PC-3 (cell line): ENCODE measurements around the gene PRLH. TPM values are rescaled to one million over a fixed set of nuclear protein-coding genes. Genes with fewer than 3 reads are reported as not detected.

Source experiments
- ATAC-seq: fragments of 200-7000 bp; cut with Tn5 transposase; 2 replicates; pipeline ENCODE4 v1.9.1; 2020; ENCODE audit warnings: mild to moderate bottlenecking, moderate library complexity
- BruUV-seq: library from RNA; stranded (reverse); fragments of 400-500 nt; replicated peaks from 2 replicates; lab custom pipeline; 2021; lab: Mats Ljungman, UMichigan
- CTCF ChIA-PET: fragments of 300-600 bp; sonication (Branson Sonifier 250); formaldehyde crosslinking; loops from one replicate; lab custom pipeline; 2022; ENCODE audit warnings: antibody characterized with exemption; lab: Charles Lee
- POLR2A ChIA-PET: fragments of 300-600 bp; sonication (Branson Sonifier 250); formaldehyde crosslinking; loops from one replicate; lab custom pipeline; 2022; ENCODE audit warnings: antibody characterized with exemption; ENCODE audit not compliant: unreplicated experiment; lab: Charles Lee
- DNase-seq: peaks from one replicate; pipeline ENCODE4 v3.0.0-alpha.2; 2015
- H2AFZ ChIP-seq: fragments of 300-600 bp; sonication (generic); 2 replicates; pipeline ENCODE4 v1.6.0; 2016; ENCODE audit warnings: antibody characterized with exemption, low read length
- H3F3A ChIP-seq: fragments of 300-600 bp; sonication (generic); one replicate; pipeline ENCODE4 v1.6.0; 2017; ENCODE audit warnings: antibody characterized with exemption, low read length, control low read depth, mild to moderate bottlenecking; ENCODE audit not compliant: unreplicated experiment
- H3K27ac ChIP-seq: fragments of 300-600 bp; sonication (generic); 2 replicates; pipeline ENCODE4 v1.5.1; 2016; ENCODE audit warnings: mild to moderate bottlenecking, low read length
- H3K27me3 ChIP-seq: fragments of 300-600 bp; sonication (generic); 2 replicates; pipeline ENCODE4 v1.6.1; 2016; ENCODE audit warnings: low read length, mixed read lengths
- H3K36me3 ChIP-seq: fragments of 300-600 bp; sonication (generic); 2 replicates; pipeline ENCODE4 v1.6.1; 2016; ENCODE audit warnings: low read depth, mixed run types, low read length, mixed read lengths
- H3K4me1 ChIP-seq: fragments of 300-600 bp; sonication (generic); 2 replicates; pipeline ENCODE4 v1.5.1; 2016; ENCODE audit warnings: low read length; ENCODE audit not compliant: insufficient read depth
- H3K4me2 ChIP-seq: fragments of 300-600 bp; sonication (generic); 2 replicates; pipeline ENCODE4 v1.6.0; 2016; ENCODE audit warnings: low read length
- H3K4me3 ChIP-seq: fragments of 300-600 bp; sonication (generic); 2 replicates; pipeline ENCODE4 v1.5.1; 2016; ENCODE audit warnings: mild to moderate bottlenecking, low read length, mixed read lengths
- H3K79me2 ChIP-seq: fragments of 300-600 bp; sonication (generic); 2 replicates; pipeline ENCODE4 v1.6.1; 2017; ENCODE audit warnings: low read length, mixed read lengths
- H3K9ac ChIP-seq: fragments of 300-600 bp; sonication (generic); 2 replicates; pipeline ENCODE4 v1.6.0; 2016; ENCODE audit warnings: mild to moderate bottlenecking, low read length
- H3K9me2 ChIP-seq: fragments of 300-600 bp; sonication (generic); replicated peaks from 2 replicates; pipeline ENCODE4 v1.6.1; 2016; ENCODE audit warnings: mixed run types, low read length, mixed read lengths
- H3K9me3 ChIP-seq: fragments of 300-600 bp; sonication (generic); 2 replicates; pipeline ENCODE4 v1.6.1; 2016; ENCODE audit warnings: low read length, mixed read lengths
- H4K20me1 ChIP-seq: fragments of 300-600 bp; sonication (generic); 2 replicates; pipeline ENCODE4 v1.6.1; 2016; ENCODE audit warnings: low read length, mixed read lengths
- EZH2 ChIP-seq: fragments of 300-600 bp; sonication (generic); IDR thresholded peaks from one replicate; pipeline ENCODE4 v1.6.1; 2017; ENCODE audit warnings: antibody characterized with exemption, mild to moderate bottlenecking, low read length; ENCODE audit not compliant: unreplicated experiment
- EZH2phosphoT487 ChIP-seq: fragments of 300-600 bp; sonication (generic); IDR thresholded peaks from 2 replicates; pipeline ENCODE4 v1.6.1; 2018; ENCODE audit warnings: mild to moderate bottlenecking, antibody characterized with exemption, low read length, borderline replicate concordance
- intact Hi-C: fragments of 100-400 bp; cut with micrococcal nuclease; formaldehyde crosslinking; loops from 2 replicates; pipeline ENCODE4 v1.9.0; 2023
- total RNA-seq: library from RNA; depleted of rRNA; stranded (reverse); fragments of >200 nt; gene quantifications from 2 replicates; pipeline ENCODE4 v1.2.3, GENCODE V29; 2014
- TF ChIP-seq, protein P1 (sequence below): fragments of 300-600 bp; sonication (generic); conservative IDR thresholded peaks from 2 replicates; pipeline ENCODE4 v1.5.1; 2017; ENCODE audit warnings: antibody characterized with exemption, low read depth, mild to moderate bottlenecking, low read length

PRLH gene
- total RNA-seq, 1 experiment from 2014 or later: not detected

DNA sequence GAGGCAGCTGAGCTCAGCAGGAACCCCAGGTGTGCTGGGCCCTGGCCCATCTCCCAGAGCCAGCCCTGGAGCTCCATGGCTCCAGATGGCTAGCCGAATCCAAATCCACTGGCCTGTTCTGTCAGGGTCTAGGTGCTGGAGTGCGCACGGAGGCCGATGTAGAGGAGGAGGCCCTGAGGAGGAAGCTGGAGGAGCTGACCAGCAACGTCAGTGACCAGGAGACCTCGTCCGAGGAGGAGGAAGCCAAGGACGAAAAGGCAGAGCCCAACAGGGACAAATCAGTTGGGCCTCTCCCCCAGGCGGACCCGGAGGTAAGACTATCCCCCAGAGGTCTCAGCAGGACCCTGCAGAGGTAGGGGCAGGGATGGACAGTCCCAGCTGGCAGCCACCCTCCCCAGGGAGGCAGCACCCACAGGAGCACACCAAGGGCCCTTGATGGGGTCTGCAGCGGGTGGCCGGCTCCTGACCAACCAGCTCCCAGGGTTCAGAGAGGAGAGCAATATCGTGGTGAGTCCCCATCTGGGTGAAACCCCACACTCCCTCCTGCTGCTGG is 26.1 kb upstream of the PRLH start:
- ATAC-seq (peak; percentile 6), DNase-seq (no peak)
- BruUV-seq: no TSS peak
- H3K4me2 ChIP-seq: no peak overlapping the region
- intact Hi-C loops: no loop called here
- no peaks in the 10 kb centered on the region for H4K20me1 ChIP-seq
- no peaks in the 10 kb centered on the region for H3F3A ChIP-seq
- H3K4me3 ChIP-seq: no peak overlapping the region
- no peaks in the 10 kb centered on the region for H3K9me3 ChIP-seq
- H3K9me2 ChIP-seq: no peaks in the 10 kb centered on the region
- CTCF ChIA-PET: interaction anchor here (0.7 to 1.5 kb wide), 2 partner anchors 31 to 69 kb away, joined by 3 to 4 read pairs; no protein-coding TSS in a partner anchor
- TF ChIP-seq EZH2phosphoT487 (no peak), EZH2 (no peak)
- TF ChIP-seq, protein P1, sequence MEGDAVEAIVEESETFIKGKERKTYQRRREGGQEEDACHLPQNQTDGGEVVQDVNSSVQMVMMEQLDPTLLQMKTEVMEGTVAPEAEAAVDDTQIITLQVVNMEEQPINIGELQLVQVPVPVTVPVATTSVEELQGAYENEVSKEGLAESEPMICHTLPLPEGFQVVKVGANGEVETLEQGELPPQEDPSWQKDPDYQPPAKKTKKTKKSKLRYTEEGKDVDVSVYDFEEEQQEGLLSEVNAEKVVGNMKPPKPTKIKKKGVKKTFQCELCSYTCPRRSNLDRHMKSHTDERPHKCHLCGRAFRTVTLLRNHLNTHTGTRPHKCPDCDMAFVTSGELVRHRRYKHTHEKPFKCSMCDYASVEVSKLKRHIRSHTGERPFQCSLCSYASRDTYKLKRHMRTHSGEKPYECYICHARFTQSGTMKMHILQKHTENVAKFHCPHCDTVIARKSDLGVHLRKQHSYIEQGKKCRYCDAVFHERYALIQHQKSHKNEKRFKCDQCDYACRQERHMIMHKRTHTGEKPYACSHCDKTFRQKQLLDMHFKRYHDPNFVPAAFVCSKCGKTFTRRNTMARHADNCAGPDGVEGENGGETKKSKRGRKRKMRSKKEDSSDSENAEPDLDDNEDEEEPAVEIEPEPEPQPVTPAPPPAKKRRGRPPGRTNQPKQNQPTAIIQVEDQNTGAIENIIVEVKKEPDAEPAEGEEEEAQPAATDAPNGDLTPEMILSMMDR: no peak
- no peaks in the 10 kb centered on the region for H3K4me1 ChIP-seq
- no peak overlapping the region for H2AFZ ChIP-seq
- peaks cover 32% of the 10 kb centered on the region for H3K36me3 ChIP-seq
- no peaks in the 10 kb centered on the region for H3K27me3 ChIP-seq
- no peak overlapping the region for H3K27ac ChIP-seq
- POLR2A ChIA-PET: no interaction called here
- H3K79me2 ChIP-seq: no peaks in the 10 kb centered on the region
- no peak overlapping the region for H3K9ac ChIP-seq

DNA sequence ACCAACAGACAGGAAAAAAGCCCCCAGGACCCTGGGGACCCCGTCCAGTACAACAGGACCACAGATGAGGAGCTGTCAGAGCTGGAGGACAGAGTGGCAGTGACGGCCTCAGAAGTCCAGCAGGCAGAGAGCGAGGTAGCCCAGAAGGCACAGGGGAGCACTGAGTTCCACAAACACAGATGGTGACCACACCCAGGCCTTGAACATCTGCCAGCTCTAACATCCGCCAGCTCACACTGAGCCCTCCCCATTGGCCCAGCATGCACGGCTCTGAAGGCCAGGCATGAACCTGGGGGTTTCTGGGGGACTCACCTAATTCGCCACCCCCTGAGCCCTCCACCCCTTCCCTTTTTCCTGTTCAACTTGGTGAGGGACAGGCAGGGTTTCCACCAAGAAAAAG is 25.6 kb upstream of the PRLH start:
- Histone ChIP-seq H3F3A (no peaks in the 10 kb centered on the region), H3K79me2 (no peaks in the 10 kb centered on the region), H3K27me3 (no peaks in the 10 kb centered on the region), H3K9ac (no peak overlapping the region), H3K4me2 (no peak overlapping the region), H3K4me1 (no peaks in the 10 kb centered on the region), H3K9me3 (no peaks in the 10 kb centered on the region), H3K27ac (no peak overlapping the region), H3K4me3 (no peak overlapping the region), H2AFZ (no peak overlapping the region), H3K36me3 (peaks cover 32% of the 10 kb centered on the region), H4K20me1 (no peaks in the 10 kb centered on the region), H3K9me2 (no peaks in the 10 kb centered on the region)
- peak; percentile 48 for DNase-seq
- intact Hi-C loops: no loop called here
- peak; percentile 66 for ATAC-seq
- CTCF ChIA-PET: interaction anchor here (0.6 to 0.7 kb wide), 2 partner anchors 28 to 31 kb away, joined by 3 to 4 read pairs; no protein-coding TSS in a partner anchor
- no TSS peak for BruUV-seq
- no peak for TF ChIP-seq EZH2phosphoT487
- TF ChIP-seq EZH2: no peak
- TF ChIP-seq, protein P1: no peak
- POLR2A ChIA-PET: no interaction called here

DNA sequence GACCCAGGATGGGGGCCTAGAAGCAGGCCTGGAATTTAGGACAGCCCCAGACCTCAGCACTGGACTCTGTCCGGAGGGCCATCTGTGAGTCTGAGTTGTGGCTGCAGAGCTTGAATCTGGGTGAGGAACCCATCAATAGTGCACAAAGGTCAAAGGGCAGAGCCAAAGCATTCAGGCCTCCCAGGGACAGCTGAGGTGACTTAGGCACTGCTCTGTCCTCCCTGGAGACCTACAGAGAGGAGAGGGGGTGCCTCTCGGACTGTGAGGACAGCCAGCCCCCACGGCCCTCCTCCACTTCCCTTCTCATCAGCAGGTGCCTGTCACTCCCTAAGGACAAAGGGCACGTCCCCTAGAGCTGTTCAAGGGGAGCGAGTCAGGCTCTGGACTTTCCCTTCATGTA is 25.1 kb upstream of the PRLH start:
- Histone ChIP-seq H3K9ac (no peak overlapping the region), H3K9me3 (no peaks in the 10 kb centered on the region), H4K20me1 (no peaks in the 10 kb centered on the region), H3K4me1 (no peaks in the 10 kb centered on the region), H3K4me3 (no peak overlapping the region), H3F3A (no peaks in the 10 kb centered on the region), H3K79me2 (no peaks in the 10 kb centered on the region), H3K27me3 (no peaks in the 10 kb centered on the region), H3K36me3 (peaks cover 32% of the 10 kb centered on the region), H2AFZ (no peak overlapping the region), H3K4me2 (no peak overlapping the region), H3K9me2 (no peaks in the 10 kb centered on the region), H3K27ac (no peak overlapping the region)
- ATAC-seq (peak; percentile 3), DNase-seq (no peak)
- BruUV-seq: no TSS peak
- POLR2A ChIA-PET: no interaction called here
- intact Hi-C loops: no loop called here
- CTCF ChIA-PET: interaction anchor here (0.6 to 0.7 kb wide), 2 partner anchors 28 to 30 kb away, joined by 3 to 4 read pairs; no protein-coding TSS in a partner anchor
- no peak for TF ChIP-seq EZH2
- TF ChIP-seq, protein P1: no peak
- TF ChIP-seq EZH2phosphoT487: no peak
